GM23338 (cell line): ENCODE data around the gene NDUFB6.

ENCODE experiments used
- CREB1 ChIP-seq: fragments of 250-450 bp; sonication (Bioruptor Pico); IDR thresholded peaks from 2 replicates; pipeline ENCODE4 v1.5.0; 2020; ENCODE audit warnings: low read depth, mild to moderate bottlenecking, moderate library complexity
- CTCF ChIP-seq, 2 experiments: fragments of 200-600 bp in 1 of 2; sonication (generic) in 1 of 2; conservative IDR thresholded peaks; 2 replicates each; pipeline versions ENCODE4 v1.5.1 to v1.6.1; 2016 to 2017; ENCODE audit warnings: antibody characterized with exemption in 2 of 2, low read depth in 2 of 2, mild to moderate bottlenecking in 2 of 2, moderate library complexity in 1 of 2
- ETS1 ChIP-seq: IDR thresholded peaks from 2 replicates; pipeline ENCODE4 v1.6.1; 2016; ENCODE audit warnings: antibody characterized with exemption
- EZH2 ChIP-seq: fragments of 200-600 bp; sonication (generic); IDR thresholded peaks from one replicate; pipeline ENCODE4 v1.8.0; 2017; ENCODE audit warnings: antibody characterized with exemption, mild to moderate bottlenecking, low read depth; ENCODE audit not compliant: unreplicated experiment
- POLR2AphosphoS5 ChIP-seq: IDR thresholded peaks from 2 replicates; pipeline ENCODE4 v1.6.1; 2016; ENCODE audit warnings: antibody characterized with exemption, low read depth

- TF ChIP-seq CTCF (conservative IDR thresholded peaks at IDR 0.05; ENCODE audit: low read depth in 2 of 2): no peak
- TF ChIP-seq EZH2: no peak
- TF ChIP-seq CREB1: no peak
- TF ChIP-seq POLR2AphosphoS5: no peak
- TF ChIP-seq ETS1: no peak
These were observed 4.4 kb upstream of the NDUFB6 start for GRCh38 chr9:32577316-32577715.
